Body of pancreas (tissue), 4 donors: Measurements from ENCODE around the gene AAGAB.

Experiments
- CTCF ChIP-seq, 7 experiments: fragments of 450-650 bp in 4 of 7; fragments of 200-600 bp in 3 of 7; sonication (generic) in 3 of 7; IDR thresholded peaks; one replicate each; pipeline ENCODE4 v1.5.1; 2016 to 2019; ENCODE audit warnings: antibody characterized with exemption in 7 of 7
- POLR2A ChIP-seq, 3 donors: fragments of 450-650 bp; IDR thresholded peaks; one replicate each; pipeline ENCODE4 v1.6.1; 2016; ENCODE audit warnings: antibody characterized with exemption in 3 of 3, mild to moderate bottlenecking in 2 of 3

- TF ChIP-seq CTCF (IDR thresholded peaks at IDR 0.05): no peak
- no peak for TF ChIP-seq POLR2A (IDR thresholded peaks at IDR 0.05)
Measured at GRCh38 chr15:67198157-67198754, 56.2 kb downstream of the AAGAB start.
